AG04450 (cell line): ENCODE results near the gene ABHD4. TPM values are rescaled to one million over a fixed set of nuclear protein-coding genes. Genes with fewer than 3 reads are reported as not detected.

ENCODE experiments used
- CTCF ChIA-PET: fragments of 300-600, 350-600 bp; formaldehyde crosslinking; extraction: SDS; loops from one replicate; lab custom pipeline; 2022; ENCODE audit warnings: antibody characterized with exemption, inconsistent platforms; lab: Charles Lee
- POLR2A ChIA-PET: fragments of 350-600 bp; formaldehyde crosslinking; extraction: SDS; loops from one replicate; lab custom pipeline; 2021; ENCODE audit warnings: antibody characterized with exemption, inconsistent platforms; lab: Yijun Ruan, JAX
- DNase-seq: peaks from one replicate; pipeline ENCODE4 v3.0.0-alpha.2; 2011; ENCODE audit warnings: low read depth, low spot score
- H3K27ac ChIP-seq: one replicate; pipeline ENCODE4 v1.5.1; 2012; ENCODE audit warnings: low read depth, low read length, control low read depth
- H3K27me3 ChIP-seq: one replicate; pipeline ENCODE4 v1.6.0; 2012; ENCODE audit warnings: low read length; ENCODE audit not compliant: control insufficient read depth, insufficient read depth
- H3K4me3 ChIP-seq: 2 replicates; pipeline ENCODE4 v1.5.1; 2011; ENCODE audit warnings: mild to moderate bottlenecking, low read depth, low read length, control low read depth
- H3K9me3 ChIP-seq: 2 replicates; pipeline ENCODE4 v1.5.1; 2012; ENCODE audit warnings: low read length; ENCODE audit not compliant: control insufficient read depth, insufficient read depth
- CTCF ChIP-seq: IDR thresholded peaks from 2 replicates; pipeline ENCODE4 v1.5.1; 2011; ENCODE audit warnings: low read depth, low read length, control low read depth, inconsistent platforms
- polyA plus RNA-seq: library from polyadenylated mRNA; depleted of rRNA; stranded (reverse); fragments of >200 nt; gene quantifications from 2 replicates; pipeline ENCODE4 v1.2.3, GENCODE V29; 2011

Gene ABHD4
- polyA plus RNA-seq, 1 experiment = 42.1 TPM

GRCh38 chr14:22606380-22606779, 8.3 kb downstream of the ABHD4 start:
- TF ChIP-seq CTCF = no peak
- H3K4me3 ChIP-seq = no peak overlapping the region
- no peaks in the 10 kb centered on the region for H3K27me3 ChIP-seq
- ChIA-PET POLR2A (no interaction called here), CTCF (interaction anchor here (1.0 kb wide), 1 partner anchor 36 kb away, joined by 3 read pairs; no protein-coding TSS in a partner anchor)
- no peak overlapping the region for H3K27ac ChIP-seq
- H3K9me3 ChIP-seq = no peaks in the 10 kb centered on the region; the same call in 1 of the 2 replicates
- DNase-seq = no peak

GRCh38 chr14:22607291-22607690, 9.2 kb downstream of the ABHD4 start:
- Histone ChIP-seq H3K27ac (no peak overlapping the region), H3K4me3 (no peak overlapping the region), H3K9me3 (no peaks in the 10 kb centered on the region; the same call in 1 of the 2 replicates), H3K27me3 (no peaks in the 10 kb centered on the region)
- no peak for DNase-seq
- POLR2A ChIA-PET = no interaction called here
- CTCF ChIA-PET = interaction anchor here (0.5 to 1.0 kb wide), 4 partner anchors 12 to 50 kb away, joined by 3 read pairs; no protein-coding TSS in a partner anchor
- no peak for TF ChIP-seq CTCF

GRCh38 chr14:22610931-22611330, 12.8 kb downstream of the ABHD4 start:
- no peak overlapping the region for H3K4me3 ChIP-seq
- ChIA-PET POLR2A (no interaction called here), CTCF (interaction anchor here (0.6 kb wide), 1 partner anchor 102 kb away, joined by 3 read pairs; no protein-coding TSS in a partner anchor)
- no peaks in the 10 kb centered on the region for H3K9me3 ChIP-seq
- no peak for TF ChIP-seq CTCF
- no peaks in the 10 kb centered on the region for H3K27me3 ChIP-seq
- DNase-seq = no peak
- no peak overlapping the region for H3K27ac ChIP-seq

GRCh38 chr14:22613106-22613695, 15.1 kb downstream of the ABHD4 start:
- CTCF ChIA-PET = interaction anchor here (0.6 to 1.2 kb wide), 6 partner anchors 15 to 260 kb away, joined by 3 to 6 read pairs (median 3); partner anchors contain the start of gene ABHD4
- TF ChIP-seq CTCF = peak; percentile 38
- Histone ChIP-seq H3K9me3 (no peaks in the 10 kb centered on the region), H3K4me3 (no peak overlapping the region), H3K27ac (peak overlapping the region; percentile 82), H3K27me3 (no peaks in the 10 kb centered on the region)
- DNase-seq = no peak
- POLR2A ChIA-PET = no interaction called here

GRCh38 chr14:22613736-22614239, 15.7 kb downstream of the ABHD4 start:
- no peaks in the 10 kb centered on the region for H3K9me3 ChIP-seq
- H3K27me3 ChIP-seq = no peaks in the 10 kb centered on the region
- H3K4me3 ChIP-seq = no peak overlapping the region
- ChIA-PET POLR2A (no interaction called here), CTCF (interaction anchor here (1.0 to 1.2 kb wide), 3 partner anchors 15 to 259 kb away, joined by 3 to 5 read pairs (median 3); partner anchors contain the start of gene ABHD4)
- no peak for DNase-seq
- peak overlapping the region; percentile 82 for H3K27ac ChIP-seq
- TF ChIP-seq CTCF = no peak
